HG03432 (cell line): ENCODE data around the gene RELN.
"Not testable (repeated sequence)": the region's sequence is repeated elsewhere in the genome, so short reads cannot be mapped to it uniquely, and the experiment has no call there.

Experiments
- ATAC-seq: cut with Tn5 transposase; IDR thresholded peaks from one replicate; pipeline ENCODE4 v1.9.1; 2021; ENCODE audit warnings: mild to moderate bottlenecking, moderate library complexity; ENCODE audit not compliant: unreplicated experiment

RELN gene

DNA sequence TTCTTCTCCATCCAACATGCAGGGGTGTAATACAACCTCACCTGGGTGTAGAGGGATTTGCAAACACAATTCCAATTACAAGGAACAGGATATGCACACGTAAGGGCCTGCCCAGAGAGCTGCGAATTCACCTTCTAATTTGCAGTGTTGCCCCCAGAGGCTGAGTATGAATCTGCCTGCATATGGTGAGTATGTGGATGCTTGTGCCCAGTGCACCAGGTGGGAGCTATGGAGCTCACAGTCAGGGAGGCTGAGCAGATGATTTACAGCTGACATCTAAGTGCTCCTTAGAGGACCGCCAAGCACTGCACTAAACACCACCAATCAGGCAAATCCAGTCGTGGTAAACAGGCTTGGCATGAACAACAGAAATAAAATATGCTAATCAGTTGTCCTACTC, 132.0 kb downstream of the RELN start:
- no peak for ATAC-seq

DNA sequence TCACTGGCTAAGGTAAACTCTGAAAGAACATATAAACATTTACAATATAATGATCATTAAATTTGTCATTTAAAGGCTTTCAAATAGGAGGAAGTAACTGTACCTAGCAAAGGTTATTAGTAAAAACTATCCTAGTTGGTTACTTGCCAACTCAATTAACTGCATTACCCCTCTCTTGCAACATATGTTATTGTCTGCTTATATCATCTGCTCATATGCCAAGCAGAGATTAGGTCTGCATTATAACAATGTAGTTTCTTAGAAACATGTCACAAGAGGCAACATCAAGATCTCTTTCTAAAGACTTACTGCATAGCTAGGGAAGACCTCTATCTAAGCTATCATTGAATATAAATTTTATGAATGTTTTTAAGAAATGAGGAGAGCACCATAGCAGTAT, 132.5 kb downstream of the RELN start:
- no peak for ATAC-seq

GRCh38 chr7:103855671-103856070, 133.8 kb downstream of the RELN start:
- no peak for ATAC-seq

GRCh38 chr7:103854611-103855010, 134.8 kb downstream of the RELN start:
- ATAC-seq, result no peak

- peak; percentile 48 for ATAC-seq
Measured at GRCh38 chr7:103851357-103851756, 138.1 kb downstream of the RELN start.

DNA sequence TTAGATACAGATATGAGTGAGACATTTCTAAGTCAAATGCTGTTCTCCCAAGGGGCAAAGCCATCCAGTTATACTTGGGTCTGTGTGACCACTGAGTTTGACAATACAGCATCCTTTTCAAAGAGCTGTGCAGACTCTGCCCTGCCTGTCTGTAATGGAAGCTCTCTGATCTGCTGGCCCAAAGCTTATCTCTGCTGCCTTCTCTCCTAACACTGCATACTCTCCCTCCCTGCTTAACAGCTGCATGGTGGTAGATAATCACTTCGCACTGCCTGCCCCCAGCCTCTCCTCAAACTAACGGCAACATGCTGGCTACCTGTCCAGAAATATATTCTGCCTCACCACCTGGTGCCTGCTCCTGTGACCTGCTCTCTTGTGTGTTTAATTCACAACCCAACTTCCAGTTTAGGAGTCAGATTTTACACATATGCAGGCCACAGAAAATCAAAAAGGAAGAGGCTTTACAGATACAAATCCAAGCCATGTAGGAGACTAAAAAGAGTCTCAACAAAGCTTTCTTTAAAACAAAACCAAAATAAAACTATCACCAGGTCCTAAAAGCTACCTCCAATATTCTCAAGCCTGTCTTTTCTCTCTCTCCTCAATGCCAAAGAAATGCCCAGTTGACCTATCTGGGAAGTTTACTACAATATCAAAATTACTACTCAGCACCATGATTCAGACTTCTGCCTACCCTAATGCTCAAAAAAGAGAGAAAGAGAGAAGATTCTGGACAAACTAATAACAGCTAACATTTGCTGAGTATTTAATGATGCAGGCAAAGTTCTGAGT, 145.6 kb downstream of the RELN start:
- ATAC-seq, result no peak

DNA sequence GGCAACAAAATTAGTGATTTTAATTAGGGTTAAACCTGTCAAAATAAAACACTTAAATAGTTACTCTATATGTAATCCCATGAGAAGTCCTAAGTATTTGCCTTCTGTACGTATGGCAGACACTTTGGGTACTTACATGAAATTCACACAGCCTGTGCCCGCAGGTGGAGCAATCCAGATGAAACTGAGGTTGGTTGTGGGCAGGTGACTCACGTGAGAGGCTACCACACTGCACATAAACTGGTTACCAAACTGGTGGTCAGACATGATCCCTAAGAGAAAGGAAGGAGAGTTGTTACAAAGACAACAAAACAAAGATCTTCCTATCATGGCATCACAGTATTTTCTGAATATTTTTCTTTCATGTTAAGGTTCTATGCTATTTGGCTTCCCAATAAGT, 156.1 kb downstream of the RELN start:
- ATAC-seq, result no peak

- ATAC-seq, result no peak
Measured at GRCh38 chr7:103832438-103832837, 157.0 kb downstream of the RELN start.

DNA sequence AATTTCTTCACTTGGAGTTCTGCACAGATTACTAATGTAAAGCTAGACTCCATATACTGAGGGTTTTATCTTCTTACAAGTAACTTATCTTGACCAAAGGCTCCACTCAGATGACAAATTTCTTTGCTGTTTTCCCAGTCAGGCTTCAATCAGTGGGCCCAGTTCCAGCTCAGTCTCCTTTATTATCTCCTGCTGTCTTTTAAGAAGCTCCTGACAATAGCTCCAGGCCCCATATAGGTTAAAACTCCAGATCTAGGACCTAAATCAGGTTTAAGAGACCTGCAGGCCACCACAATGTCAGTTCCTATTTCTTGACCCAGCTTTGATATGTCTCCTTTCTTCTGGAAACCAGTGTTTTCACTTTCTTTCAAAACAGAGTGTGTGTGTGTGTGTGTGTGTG, 165.2 kb downstream of the RELN start:
- no peak for ATAC-seq

DNA sequence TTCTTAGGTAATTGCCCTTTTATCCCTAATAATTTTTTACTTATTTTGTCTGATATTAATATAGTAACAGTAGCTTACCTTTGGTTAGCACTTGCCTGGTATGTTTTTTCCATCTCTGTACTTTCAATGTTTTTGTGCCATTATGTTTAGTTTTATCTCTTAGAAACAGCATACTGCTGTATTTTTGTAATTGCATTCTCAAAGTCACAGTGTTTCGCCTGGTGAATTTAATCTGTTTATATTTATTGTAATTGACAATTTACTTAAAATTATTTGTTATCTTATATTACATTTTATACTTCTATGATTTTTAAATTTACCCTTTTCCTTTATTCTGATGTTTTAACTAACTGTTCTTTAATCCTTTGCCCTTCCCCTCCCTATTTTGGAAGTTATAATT, 166.4 kb downstream of the RELN start:
- ATAC-seq, result no peak

- ATAC-seq, result no peak
Measured at GRCh38 chr7:103821092-103821491, 168.4 kb downstream of the RELN start.

- not testable (repeated sequence) for ATAC-seq
Measured at GRCh38 chr7:103815972-103816371, 173.5 kb downstream of the RELN start.

DNA sequence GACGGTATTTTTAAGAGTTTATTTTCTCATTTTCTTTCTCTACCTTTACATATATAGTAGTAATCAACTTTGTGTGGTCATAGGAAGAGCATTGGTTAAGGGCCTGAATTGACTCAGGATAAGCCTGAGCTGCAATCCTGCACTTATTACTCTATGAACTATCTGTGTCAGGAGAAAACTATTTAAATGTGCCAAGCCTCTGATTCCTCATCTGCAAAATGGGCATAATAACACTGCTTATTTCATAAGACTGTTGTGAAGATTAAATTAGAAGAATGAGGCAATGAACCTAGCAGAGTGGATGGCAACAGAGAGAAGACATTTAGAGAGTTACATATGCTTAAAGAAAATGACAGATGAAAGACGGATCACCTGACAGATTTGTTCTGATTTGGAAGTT, 175.5 kb downstream of the RELN start:
- no peak for ATAC-seq

- peak; percentile 80 for ATAC-seq
Measured at GRCh38 chr7:103811997-103812396, 177.5 kb downstream of the RELN start.

- no peak for ATAC-seq
Measured at GRCh38 chr7:103811290-103811689, 178.2 kb downstream of the RELN start.

DNA sequence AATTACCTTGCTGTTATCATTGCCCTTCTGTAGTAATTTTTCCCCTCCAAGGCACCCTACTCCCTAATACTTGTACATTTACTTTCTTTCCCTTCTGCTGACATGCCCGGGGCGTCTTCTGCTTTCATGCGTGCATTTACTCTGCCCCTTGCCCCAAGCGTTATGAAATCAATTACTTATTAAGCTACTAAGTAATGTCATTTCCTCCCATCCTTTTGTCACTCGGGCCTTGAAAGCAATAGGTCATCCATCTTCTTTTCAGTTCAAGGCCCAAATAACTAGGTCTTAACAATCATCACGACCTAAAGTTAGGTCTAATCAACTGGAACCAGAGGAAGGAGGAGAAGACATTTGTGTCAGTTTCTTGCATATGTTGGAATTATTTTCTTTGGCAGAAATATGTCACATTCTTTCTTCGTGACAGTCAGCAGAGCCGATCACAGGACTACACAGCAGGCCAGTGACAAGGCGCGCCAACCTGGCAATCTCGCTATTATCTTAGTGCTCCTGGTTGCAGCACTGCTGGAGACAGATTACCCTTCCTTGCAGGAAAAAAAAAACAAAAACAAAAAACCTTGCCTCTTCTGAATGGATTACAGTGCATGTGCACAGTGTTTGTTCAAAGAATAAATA, 179.2 kb downstream of the RELN start:
- ATAC-seq, result no peak

- ATAC-seq, result no peak
Measured at GRCh38 chr7:103809229-103809994, 180.0 kb downstream of the RELN start.

DNA sequence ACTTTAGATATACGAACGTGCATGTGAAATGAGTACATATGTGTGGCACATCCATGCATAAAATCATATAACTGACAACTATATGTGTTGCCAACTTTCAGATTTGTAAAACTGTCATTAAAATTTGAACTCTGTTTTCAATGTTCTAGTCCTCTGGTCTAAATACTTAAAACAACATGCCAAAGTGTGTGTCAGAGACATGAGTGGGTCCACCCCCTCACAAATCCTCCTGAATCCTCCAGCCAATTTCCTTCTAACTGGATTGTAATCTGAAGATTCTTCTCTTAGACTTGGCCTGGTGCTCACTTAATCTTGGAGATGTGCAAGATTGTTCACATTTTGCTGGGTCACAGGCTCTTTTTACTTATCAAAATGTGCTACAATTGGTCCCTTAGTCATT, 184.1 kb downstream of the RELN start:
- ATAC-seq, result no peak

DNA sequence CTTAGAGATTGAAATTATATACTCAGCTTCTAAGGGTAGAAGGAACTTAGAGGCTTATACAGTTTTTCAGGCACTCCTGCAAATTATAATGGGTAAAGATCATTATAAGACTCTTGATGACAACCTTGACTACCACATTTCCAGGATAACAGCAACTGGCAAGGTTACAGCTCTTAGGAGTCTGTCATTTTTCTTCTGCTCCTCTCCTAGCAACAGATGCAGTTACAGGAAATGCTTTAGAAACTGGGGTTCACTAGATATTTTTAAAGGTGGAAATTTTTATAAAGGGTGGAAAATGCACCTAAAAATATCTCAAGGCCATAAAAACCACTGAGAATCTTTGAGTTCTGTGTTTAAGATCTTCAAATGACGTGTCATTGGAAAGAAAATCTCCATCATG, 185.8 kb downstream of the RELN start:
- ATAC-seq, result no peak

GRCh38 chr7:103799298-103799697, 190.2 kb downstream of the RELN start:
- ATAC-seq, result no peak

DNA sequence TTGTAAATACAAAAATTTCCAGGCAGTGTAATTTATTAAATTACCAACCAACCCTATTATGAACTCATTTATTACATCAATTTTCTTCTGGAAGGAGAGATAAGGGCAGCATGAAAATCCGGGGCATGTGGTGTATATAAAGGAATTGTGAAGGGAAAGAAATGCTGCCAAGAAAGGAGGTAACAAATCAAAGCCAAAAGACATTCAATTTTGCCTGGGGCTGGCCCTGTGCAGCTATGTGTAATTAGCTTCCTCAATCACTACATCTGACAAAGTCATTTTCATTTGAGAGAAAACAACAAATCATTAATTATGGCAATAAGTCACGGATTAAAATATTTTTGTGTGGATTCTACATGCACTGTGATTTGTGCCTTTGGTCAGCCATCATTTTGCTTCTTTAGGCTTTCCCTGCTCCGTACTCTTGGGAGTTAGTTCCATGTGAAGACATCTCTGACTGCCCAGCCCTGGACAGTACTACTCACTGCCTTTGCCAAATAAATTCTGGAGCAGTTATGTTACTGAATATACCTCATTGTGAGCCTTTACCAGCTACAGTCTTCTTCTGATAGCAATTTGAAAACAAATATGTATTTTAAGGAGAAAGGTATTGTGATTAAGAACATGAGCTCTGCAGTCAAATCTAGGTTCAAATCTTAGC, 191.7 kb downstream of the RELN start:
- no peak for ATAC-seq
